ENCODE measurements around the gene PTPN14. TPM values are rescaled to one million over a fixed set of nuclear protein-coding genes. Genes with fewer than 3 reads are reported as not detected.

PTPN14 gene
- total RNA-seq, 4 donors from 2014 or later, result 42.8 to 63.8 (median 50.4) TPM

DNA sequence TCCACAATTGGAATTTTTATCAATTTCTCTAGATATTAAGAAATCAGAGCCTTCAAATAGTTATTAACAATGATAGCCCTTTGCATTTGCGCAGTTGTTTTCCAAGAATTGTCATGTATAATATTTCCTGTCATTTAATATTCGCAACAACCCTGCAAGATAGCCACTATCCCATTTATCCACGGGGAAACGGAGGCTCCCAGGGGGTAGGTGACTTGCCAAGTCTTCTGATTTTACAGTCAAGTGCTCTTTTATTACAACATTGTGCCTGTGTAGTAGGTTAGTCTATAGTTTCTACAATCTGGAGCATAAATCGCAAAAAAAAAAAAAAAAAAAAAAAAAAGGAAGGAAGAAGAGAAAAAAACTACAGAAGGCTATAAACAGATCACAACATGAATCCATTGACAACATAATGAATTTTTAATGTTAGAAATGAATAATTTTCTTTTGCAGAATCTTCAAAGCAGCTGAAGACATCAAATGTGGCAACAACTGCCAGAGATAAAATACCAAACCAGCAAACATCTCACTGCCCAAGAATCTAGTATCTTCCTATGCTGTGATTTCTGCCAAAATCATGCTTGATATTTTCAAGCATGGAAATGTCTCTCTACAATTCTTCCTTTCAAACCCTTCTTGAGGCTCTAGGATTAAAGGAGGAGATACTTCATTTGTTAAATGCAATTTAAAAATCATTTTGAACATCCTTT is 125.5 kb downstream of the PTPN14 start:
- DNase-seq (no peak), ATAC-seq (no peak)
- TF ChIP-seq CTCF (IDR thresholded peaks at IDR 0.05 in 4 of 5, conservative IDR thresholded peaks at IDR 0.05 in 1 of 5) (no peak), POLR2A (IDR thresholded peaks at IDR 0.05) (no peak)
- H3K9me3 ChIP-seq, result no peaks in the 10 kb centered on the region
- in situ Hi-C loops (cut with MboI; ENCODE audit: low sequenced_read_pairs in 4 of 4), result no loop called here
- intact Hi-C loops (cut with DNase I; ENCODE audit: low total_unique reads), result no loop called here
- H3K36me3 ChIP-seq, result no peaks in the 10 kb centered on the region
- peaks cover 37 to 42% of the 10 kb centered on the region in 2 donors for H3K4me1 ChIP-seq
- no peak overlapping the region for H3K4me3 ChIP-seq
- H3K27ac ChIP-seq, result no peak overlapping the region
- no peaks in the 10 kb centered on the region for H3K27me3 ChIP-seq

GRCh38 chr1:214425101-214425500 is 126.3 kb downstream of the PTPN14 start:
- peaks cover 44 to 49% of the 10 kb centered on the region in 2 donors for H3K4me1 ChIP-seq
- in situ Hi-C loops (cut with MboI; ENCODE audit: low sequenced_read_pairs in 4 of 4), result no loop called here

GRCh38 chr1:214423045-214423444 is 128.4 kb downstream of the PTPN14 start:
- TF ChIP-seq CTCF (IDR thresholded peaks at IDR 0.05 in 4 of 5, conservative IDR thresholded peaks at IDR 0.05 in 1 of 5) (no peak), POLR2A (IDR thresholded peaks at IDR 0.05) (no peak)
- in situ Hi-C loops (cut with MboI; ENCODE audit: low sequenced_read_pairs in 4 of 4) (no loop called here), intact Hi-C loops (cut with DNase I; ENCODE audit: low total_unique reads) (no loop called here)
- Histone ChIP-seq H3K36me3 (no peaks in the 10 kb centered on the region), H3K27ac (peak overlapping the region; percentile 84 to 87 (median 84)), H3K27me3 (no peaks in the 10 kb centered on the region), H3K4me1 (peaks cover 61 to 62% of the 10 kb centered on the region in 2 donors), H3K9me3 (no peaks in the 10 kb centered on the region), H3K4me3 (peak overlapping the region in 1 of 4 donors; percentile 3)
- ATAC-seq, result no peak
- no peak for DNase-seq

More at GRCh38 chr1:214425101-214425500, 126.3 kb downstream of the PTPN14 start:
- no peak for ATAC-seq
- DNase-seq, result no peak
- TF ChIP-seq CTCF (IDR thresholded peaks at IDR 0.05 in 4 of 5, conservative IDR thresholded peaks at IDR 0.05 in 1 of 5) (no peak), POLR2A (IDR thresholded peaks at IDR 0.05) (no peak)
- no peaks in the 10 kb centered on the region for H3K27me3 ChIP-seq
- no peaks in the 10 kb centered on the region for H3K9me3 ChIP-seq
- no peak overlapping the region for H3K27ac ChIP-seq
- H3K4me3 ChIP-seq, result no peak overlapping the region
- no peaks in the 10 kb centered on the region for H3K36me3 ChIP-seq
- intact Hi-C loops (cut with DNase I; ENCODE audit: low total_unique reads), result no loop called here

DNA sequence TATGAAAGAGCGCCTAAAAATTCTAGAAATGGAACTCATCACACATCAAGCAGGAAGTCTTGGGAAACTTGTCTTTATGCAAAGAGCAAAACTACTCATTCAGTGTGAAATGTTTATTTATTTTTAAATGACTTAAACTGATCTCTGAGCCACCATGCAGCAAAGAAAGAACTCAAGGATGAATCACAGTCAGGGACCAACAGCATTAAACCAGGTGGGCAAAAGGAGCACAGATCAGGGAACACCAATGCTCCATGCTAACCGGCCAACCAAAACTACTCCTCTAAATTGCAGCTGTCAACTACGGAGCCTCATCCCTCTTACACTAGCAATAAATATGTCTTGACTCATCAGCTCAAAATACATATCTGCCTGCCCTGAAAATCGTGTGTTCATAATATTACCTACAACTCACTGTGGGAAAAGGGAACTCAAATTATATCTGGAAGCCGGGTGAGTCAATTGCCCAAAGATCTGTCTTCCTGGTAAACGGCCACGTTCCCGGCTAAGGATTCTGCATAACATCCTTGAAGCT is 129.2 kb downstream of the PTPN14 start:
- intact Hi-C loops (cut with DNase I; ENCODE audit: low total_unique reads) (no loop called here), in situ Hi-C loops (cut with MboI; ENCODE audit: low sequenced_read_pairs in 4 of 4) (no loop called here)

More for the DNA sequence above, 129.2 kb downstream of the PTPN14 start:
- no peak for TF ChIP-seq CTCF (IDR thresholded peaks at IDR 0.05 in 4 of 5, conservative IDR thresholded peaks at IDR 0.05 in 1 of 5)
- no peak for TF ChIP-seq POLR2A (IDR thresholded peaks at IDR 0.05)
- DNase-seq (peak; percentile 43 to 51), ATAC-seq (peak; percentile 96 to 97)
- peaks cover 70 to 71% of the 10 kb centered on the region in 2 donors for H3K4me1 ChIP-seq
- peak overlapping the region in 2 of 4 donors; percentile 3 to 4 for H3K4me3 ChIP-seq
- H3K9me3 ChIP-seq, result no peaks in the 10 kb centered on the region
- no peaks in the 10 kb centered on the region for H3K36me3 ChIP-seq
- H3K27me3 ChIP-seq, result no peaks in the 10 kb centered on the region
- H3K27ac ChIP-seq, result peak overlapping the region; percentile 84 to 87 (median 84)
